Measurements from ENCODE around the gene PTGER4. TPM values are rescaled to one million over a fixed set of nuclear protein-coding genes. Genes with fewer than 3 reads are reported as not detected.

PTGER4 gene
- total RNA-seq, 6 experiments from 2014 or later, result 0.84 to 4.4 (median 2.9) TPM

- Histone ChIP-seq H3K27ac (no peak overlapping the region), H3K36me3 (no peaks in the 10 kb centered on the region), H3K4me3 (no peak overlapping the region), H3K27me3 (peaks cover 0 to 8% of the 10 kb centered on the region in 2 donors), H3K4me1 (no peaks in the 10 kb centered on the region), H3K9me3 (no peaks in the 10 kb centered on the region)
- WGBS (ENCODE audit: insufficient coverage, low coverage, low lambda C conversion rate, missing lambda C conversion rate), result 46% methylated on average over 1 of the region's 1 CpG
- intact Hi-C loops (cut with DNase I), result loop anchor here (10.0 kb wide), 1 partner anchor 741 kb away; no protein-coding TSS in a partner anchor
- DNase-seq, result no peak
- no peak for ATAC-seq
- no peak for TF ChIP-seq POLR2A (IDR thresholded peaks at IDR 0.05)
- TF ChIP-seq CTCF (IDR thresholded peaks at IDR 0.05), result no peak
Measured at GRCh38 chr5:40685976-40686486, 6.3 kb downstream of the PTGER4 start.

- ATAC-seq, result no peak
Measured at GRCh38 chr5:40687321-40687720, 7.6 kb downstream of the PTGER4 start.

GRCh38 chr5:40688127-40688761, 8.5 kb downstream of the PTGER4 start:
- Histone ChIP-seq H3K4me3 (no peak overlapping the region), H3K27ac (no peak overlapping the region), H3K4me1 (no peaks in the 10 kb centered on the region), H3K36me3 (no peaks in the 10 kb centered on the region), H3K9me3 (no peaks in the 10 kb centered on the region), H3K27me3 (no peaks in the 10 kb centered on the region)
- ATAC-seq (peak; percentile 97 to 99 (median 98)), DNase-seq (peak; percentile 69 to 80 (median 69))
- WGBS (ENCODE audit: insufficient coverage, low coverage, low lambda C conversion rate, missing lambda C conversion rate), result 0% methylated on average over 8 of the region's 8 CpGs
- intact Hi-C loops (cut with DNase I), result loop anchor here (10.0 kb wide), 1 partner anchor 743 kb away; no protein-coding TSS in a partner anchor
- no peak for TF ChIP-seq POLR2A (IDR thresholded peaks at IDR 0.05)
- TF ChIP-seq CTCF (IDR thresholded peaks at IDR 0.05), result peak; percentile 78 to 95 (median 88)

More at GRCh38 chr5:40687321-40687720, 7.6 kb downstream of the PTGER4 start:
- DNase-seq, result no peak
- TF ChIP-seq CTCF (IDR thresholded peaks at IDR 0.05), result no peak
- TF ChIP-seq POLR2A (IDR thresholded peaks at IDR 0.05), result no peak
- Histone ChIP-seq H3K9me3 (no peaks in the 10 kb centered on the region), H3K4me3 (no peak overlapping the region), H3K36me3 (no peaks in the 10 kb centered on the region), H3K4me1 (no peaks in the 10 kb centered on the region), H3K27me3 (no peaks in the 10 kb centered on the region), H3K27ac (no peak overlapping the region)
- WGBS (ENCODE audit: insufficient coverage, low coverage, low lambda C conversion rate, missing lambda C conversion rate), result 63% methylated on average over 6 of the region's 7 CpGs
- intact Hi-C loops (cut with DNase I), result loop anchor here (10.0 kb wide), 1 partner anchor 743 kb away; no protein-coding TSS in a partner anchor

GRCh38 chr5:40688996-40689395, 9.3 kb downstream of the PTGER4 start:
- DNase-seq (no peak), ATAC-seq (no peak)
- no peak overlapping the region for H3K4me3 ChIP-seq
- TF ChIP-seq POLR2A (IDR thresholded peaks at IDR 0.05) (no peak), CTCF (IDR thresholded peaks at IDR 0.05) (no peak)
- no peaks in the 10 kb centered on the region for H3K9me3 ChIP-seq
- no peaks in the 10 kb centered on the region for H3K36me3 ChIP-seq
- H3K4me1 ChIP-seq, result no peaks in the 10 kb centered on the region
- intact Hi-C loops (cut with DNase I), result loop anchor here (10.0 kb wide), 1 partner anchor 744 kb away; no protein-coding TSS in a partner anchor
- H3K27ac ChIP-seq, result no peak overlapping the region
- H3K27me3 ChIP-seq, result no peaks in the 10 kb centered on the region
